Measurements from ENCODE around the gene LTO1. TPM values are rescaled to one million over a fixed set of nuclear protein-coding genes. Genes with fewer than 3 reads are reported as not detected.
"Not testable (repeated sequence)": the region's sequence is repeated elsewhere in the genome, so short reads cannot be mapped to it uniquely, and the experiment has no call there.

The LTO1 gene
- total and polyA plus RNA-seq, 5 donors from 2014 or later = 15.5 to 37.6 (median 18.0) TPM

DNA sequence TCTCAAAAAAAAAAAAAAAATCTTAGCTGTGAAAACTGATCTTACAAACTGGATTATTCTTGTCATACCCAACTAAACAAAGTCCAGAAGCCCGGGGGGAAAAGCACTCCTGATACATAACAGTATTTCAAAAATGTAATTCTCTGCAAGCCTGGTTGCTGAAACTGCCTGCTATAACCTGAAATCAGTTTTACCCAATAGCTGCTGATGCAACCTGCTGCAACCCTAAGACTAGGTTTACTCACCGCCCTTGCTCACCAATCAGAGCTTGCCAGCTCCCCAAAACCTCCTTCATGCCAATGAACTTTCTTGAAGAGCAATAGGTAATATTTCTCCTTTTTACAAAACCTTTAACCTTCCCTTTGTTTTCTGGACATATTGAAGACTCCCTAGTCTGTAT is 16.3 kb upstream of the LTO1 start:
- Mint-ChIP-seq H3K27me3 (peaks cover 48% of the 10 kb centered on the region), H3K27ac (no peak overlapping the region), H3K9me3 (peaks cover 0 to 4% (median 1%) of the 10 kb centered on the region in 7 donors), H3K4me3 (no peak overlapping the region), H3K36me3 (no peaks in the 10 kb centered on the region), H3K4me1 (no peaks in the 10 kb centered on the region)
- Histone ChIP-seq H3K4me1 (ENCODE audit: control insufficient read depth, insufficient read depth, low read length, poor library complexity, severe bottlenecking) (no peaks in the 10 kb centered on the region), H3K4me3 (ENCODE audit: low read depth, low read length) (no peak overlapping the region), H3K27me3 (ENCODE audit: control insufficient read depth, insufficient read depth, low read length) (peaks cover 7% of the 10 kb centered on the region), H3K27ac (ENCODE audit: insufficient read depth, low read length, poor library complexity, severe bottlenecking) (no peak overlapping the region), H3K9me3 (ENCODE audit: control insufficient read depth in 2 of 2, low read length in 2 of 2) (no peaks in the 10 kb centered on the region), H3K36me3 (ENCODE audit: control insufficient read depth, insufficient read depth, low read length) (no peaks in the 10 kb centered on the region)
- no peak for DNase-seq
- no peak for ATAC-seq (ENCODE audit: low read depth in 2 of 2)

DNA sequence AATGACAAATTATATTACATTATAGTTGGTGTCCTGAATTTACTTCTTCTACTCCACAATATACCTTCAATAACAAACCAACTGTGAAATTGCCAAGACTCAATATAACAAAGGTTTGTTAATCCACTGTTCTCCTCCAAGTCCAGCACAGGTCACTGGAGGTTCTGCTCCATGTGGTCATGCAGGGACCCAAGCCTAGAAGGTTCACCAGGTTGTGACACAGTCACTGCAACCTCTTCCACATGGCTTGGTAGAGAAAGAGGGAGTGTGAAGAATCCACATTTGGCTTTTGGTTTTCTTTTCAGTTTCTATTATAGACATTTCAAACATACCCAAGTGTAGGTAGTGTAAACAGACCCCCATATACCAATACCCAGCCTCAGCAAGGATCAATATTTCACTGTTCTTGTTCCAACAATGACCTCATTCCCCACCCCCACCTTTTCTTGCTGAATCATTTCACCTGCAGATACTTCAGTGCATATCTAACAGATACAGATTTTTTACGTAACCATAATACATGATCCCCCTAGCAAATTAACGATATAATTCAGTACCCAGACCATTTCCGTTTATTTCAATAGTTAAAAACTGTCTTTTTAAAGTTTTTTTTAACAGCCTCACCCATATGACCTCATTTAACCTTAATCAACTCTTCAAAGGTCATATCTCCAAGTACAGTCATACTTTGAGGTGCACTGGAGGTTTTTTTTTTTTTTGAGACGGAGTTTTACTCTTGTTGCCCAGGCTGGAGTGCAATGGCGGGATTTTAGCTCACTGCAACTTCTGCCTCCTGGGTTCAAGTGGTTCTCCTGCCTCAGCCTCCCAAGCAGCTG is 14.5 kb upstream of the LTO1 start:
- peaks cover 49% of the 10 kb centered on the region for H3K27me3 Mint-ChIP-seq
- Histone ChIP-seq H3K4me3 (ENCODE audit: low read depth, low read length) (no peak overlapping the region), H3K9me3 (ENCODE audit: control insufficient read depth in 2 of 2, low read length in 2 of 2) (no peaks in the 10 kb centered on the region), H3K36me3 (ENCODE audit: control insufficient read depth, insufficient read depth, low read length) (no peaks in the 10 kb centered on the region), H3K4me1 (ENCODE audit: control insufficient read depth, insufficient read depth, low read length, poor library complexity, severe bottlenecking) (peaks cover 4% of the 10 kb centered on the region), H3K27ac (ENCODE audit: insufficient read depth, low read length, poor library complexity, severe bottlenecking) (no peak overlapping the region), H3K27me3 (ENCODE audit: control insufficient read depth, insufficient read depth, low read length) (peaks cover 6% of the 10 kb centered on the region)
- H3K4me3 Mint-ChIP-seq = no peak overlapping the region
- ATAC-seq (ENCODE audit: low read depth in 2 of 2) = no peak
- DNase-seq = no peak
- peaks cover 0 to 6% (median under 1%) of the 10 kb centered on the region in 4 donors for H3K4me1 Mint-ChIP-seq
- no peak overlapping the region for H3K27ac Mint-ChIP-seq
- H3K36me3 Mint-ChIP-seq = no peaks in the 10 kb centered on the region
- H3K9me3 Mint-ChIP-seq = peaks cover 0 to 4% (median 1%) of the 10 kb centered on the region in 7 donors

DNA sequence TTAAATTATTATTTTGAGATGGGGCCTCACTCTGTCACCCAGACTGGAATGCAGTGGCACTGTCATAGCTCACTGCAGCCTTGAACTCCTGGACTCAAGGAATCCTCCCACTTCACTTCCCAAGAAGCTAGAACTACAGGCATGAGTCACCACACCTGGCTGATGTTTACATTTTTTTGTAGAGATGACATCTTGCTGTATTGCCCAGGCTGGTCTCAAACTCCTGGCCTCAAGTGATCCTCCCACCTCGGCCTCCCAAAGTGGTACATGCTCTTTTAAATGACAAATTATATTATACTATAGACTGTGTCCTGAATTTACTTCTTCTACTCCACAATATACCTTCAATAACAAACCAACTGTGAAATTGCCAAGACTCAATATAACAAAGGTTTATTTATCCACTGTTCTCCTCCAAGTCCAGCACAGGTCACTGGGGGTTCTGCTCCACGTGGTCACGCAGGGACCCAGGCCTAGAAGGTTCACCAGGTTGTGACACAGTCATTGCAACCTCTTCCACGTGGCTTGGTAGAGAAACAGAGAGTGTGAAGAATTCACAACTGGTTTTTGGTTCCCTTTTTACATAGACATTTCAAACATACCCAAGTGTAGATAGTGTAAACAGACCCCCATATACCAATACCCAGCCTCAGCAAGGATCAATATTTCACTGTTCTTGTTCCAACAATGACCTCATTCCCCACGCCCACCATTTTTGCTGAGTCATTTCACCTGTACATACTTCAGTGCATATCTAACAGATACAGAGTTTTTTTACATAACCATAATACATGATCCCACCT is 13.0 kb upstream of the LTO1 start:
- H3K27me3 Mint-ChIP-seq = peaks cover 54% of the 10 kb centered on the region
- not testable (repeated sequence) for H3K27ac ChIP-seq (ENCODE audit: insufficient read depth, low read length, poor library complexity, severe bottlenecking); H3K27ac Mint-ChIP-seq; H3K36me3 ChIP-seq (ENCODE audit: control insufficient read depth, insufficient read depth, low read length); H3K4me1 ChIP-seq (ENCODE audit: control insufficient read depth, insufficient read depth, low read length, poor library complexity, severe bottlenecking); H3K9me3 ChIP-seq (ENCODE audit: control insufficient read depth in 2 of 2, low read length in 2 of 2); H3K27me3 ChIP-seq (ENCODE audit: control insufficient read depth, insufficient read depth, low read length); H3K36me3 Mint-ChIP-seq; H3K4me3 ChIP-seq (ENCODE audit: low read depth, low read length); H3K9me3 Mint-ChIP-seq; H3K4me3 Mint-ChIP-seq; DNase-seq; H3K4me1 Mint-ChIP-seq; ATAC-seq (ENCODE audit: low read depth in 2 of 2)

DNA sequence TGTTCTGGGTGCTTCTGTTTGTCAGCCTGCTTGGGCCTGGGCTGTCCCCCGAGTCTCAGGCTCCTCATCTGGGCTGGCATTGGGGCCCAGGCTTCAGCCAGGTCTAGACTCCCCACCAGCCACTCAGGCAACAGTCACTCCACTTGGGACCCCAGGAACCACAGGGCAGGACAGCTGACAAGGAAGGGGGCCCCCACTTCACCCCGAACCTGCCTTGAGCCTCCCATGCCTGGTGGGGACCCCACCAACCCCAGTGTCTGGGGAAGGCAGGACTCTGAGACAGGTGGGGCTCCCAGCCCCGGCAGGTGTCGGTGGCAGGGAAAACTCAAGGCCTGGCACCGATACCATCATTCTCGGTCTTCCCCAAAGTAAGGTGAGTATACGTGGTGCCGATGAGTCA is 11.7 kb upstream of the LTO1 start:
- Histone ChIP-seq H3K27me3 (ENCODE audit: control insufficient read depth, insufficient read depth, low read length) (peaks cover 4% of the 10 kb centered on the region), H3K27ac (ENCODE audit: insufficient read depth, low read length, poor library complexity, severe bottlenecking) (no peak overlapping the region), H3K36me3 (ENCODE audit: control insufficient read depth, insufficient read depth, low read length) (no peaks in the 10 kb centered on the region), H3K4me1 (ENCODE audit: control insufficient read depth, insufficient read depth, low read length, poor library complexity, severe bottlenecking) (peaks cover 4% of the 10 kb centered on the region), H3K9me3 (ENCODE audit: control insufficient read depth in 2 of 2, low read length in 2 of 2) (peaks cover 0 to 1% of the 10 kb centered on the region in 2 experiments), H3K4me3 (ENCODE audit: low read depth, low read length) (no peak overlapping the region)
- H3K4me1 Mint-ChIP-seq = peaks cover 0 to 6% (median under 1%) of the 10 kb centered on the region in 4 donors
- ATAC-seq (ENCODE audit: low read depth in 2 of 2) (no peak), DNase-seq (no peak)
- H3K36me3 Mint-ChIP-seq = no peaks in the 10 kb centered on the region
- H3K9me3 Mint-ChIP-seq = peaks cover 0 to 4% (median 1%) of the 10 kb centered on the region in 7 donors
- H3K27me3 Mint-ChIP-seq = peaks cover 44% of the 10 kb centered on the region
- no peak overlapping the region for H3K4me3 Mint-ChIP-seq
- no peak overlapping the region for H3K27ac Mint-ChIP-seq

DNA sequence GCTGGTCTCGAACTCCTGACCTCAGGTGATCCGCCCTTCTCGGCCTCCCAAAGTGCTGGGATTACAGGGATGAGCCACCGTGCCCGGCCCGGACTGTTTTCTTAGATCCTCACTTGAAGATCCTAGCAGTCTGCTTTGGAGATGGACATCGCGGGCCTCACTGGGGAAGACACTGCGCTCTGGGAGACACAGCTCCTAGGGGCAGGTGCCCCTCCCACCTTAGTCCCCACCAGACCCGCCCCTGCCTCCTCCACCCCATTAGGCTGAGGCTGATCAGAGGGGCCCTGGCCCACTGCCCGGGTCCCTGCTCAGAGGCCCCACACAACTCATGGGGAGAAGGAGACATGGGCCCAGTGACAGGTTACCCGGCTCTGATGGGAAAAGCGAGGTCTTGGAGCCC is 11.3 kb upstream of the LTO1 start:
- H3K27ac Mint-ChIP-seq = no peak overlapping the region

DNA sequence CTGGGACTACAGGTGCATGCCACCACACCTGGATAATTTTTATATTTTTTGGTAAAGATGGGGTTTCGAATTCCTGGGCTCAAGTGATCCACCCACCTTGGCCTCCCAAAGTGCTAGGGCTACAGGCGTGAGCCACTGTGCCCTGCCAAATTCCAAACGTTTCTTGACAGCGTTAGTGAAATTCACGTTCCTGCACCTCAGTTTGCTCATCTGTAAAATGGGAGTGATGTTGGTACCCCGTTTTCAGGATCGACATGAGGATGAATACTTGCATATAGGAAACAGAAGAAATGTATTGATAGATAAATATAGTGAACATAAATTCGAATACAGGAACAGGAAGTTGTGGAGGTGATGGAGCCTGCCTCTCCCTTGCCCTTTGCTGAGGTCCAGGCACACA is 10.2 kb upstream of the LTO1 start:
- Mint-ChIP-seq H3K36me3 (no peaks in the 10 kb centered on the region), H3K27me3 (peaks cover 39% of the 10 kb centered on the region), H3K4me3 (peak overlapping the region in 3 of 4 donors; percentile 62 to 86 (median 84)), H3K4me1 (peaks cover 0 to 6% (median under 1%) of the 10 kb centered on the region in 4 donors), H3K9me3 (peaks cover 0 to 2% (median 0%) of the 10 kb centered on the region in 7 donors), H3K27ac (peak overlapping the region in 1 of 3 donors; percentile 32)
- H3K4me3 ChIP-seq (ENCODE audit: low read depth, low read length) = no peak overlapping the region
- peaks cover 4% of the 10 kb centered on the region for H3K4me1 ChIP-seq (ENCODE audit: control insufficient read depth, insufficient read depth, low read length, poor library complexity, severe bottlenecking)
- H3K27ac ChIP-seq (ENCODE audit: insufficient read depth, low read length, poor library complexity, severe bottlenecking) = no peak overlapping the region
- peaks cover 0 to 1% of the 10 kb centered on the region in 2 experiments for H3K9me3 ChIP-seq (ENCODE audit: control insufficient read depth in 2 of 2, low read length in 2 of 2)
- no peak for ATAC-seq (ENCODE audit: low read depth in 2 of 2)
- DNase-seq = no peak
- H3K27me3 ChIP-seq (ENCODE audit: control insufficient read depth, insufficient read depth, low read length) = no peaks in the 10 kb centered on the region
- H3K36me3 ChIP-seq (ENCODE audit: control insufficient read depth, insufficient read depth, low read length) = no peaks in the 10 kb centered on the region

More for the DNA sequence above, 11.3 kb upstream of the LTO1 start:
- no peak overlapping the region for H3K27ac ChIP-seq (ENCODE audit: insufficient read depth, low read length, poor library complexity, severe bottlenecking)
- H3K36me3 Mint-ChIP-seq = no peaks in the 10 kb centered on the region
- ATAC-seq (ENCODE audit: low read depth in 2 of 2) (no peak), DNase-seq (no peak)
- H3K4me1 Mint-ChIP-seq = peaks cover 0 to 6% (median under 1%) of the 10 kb centered on the region in 4 donors
- H3K4me3 ChIP-seq (ENCODE audit: low read depth, low read length) = no peak overlapping the region
- H3K9me3 Mint-ChIP-seq = peaks cover 0 to 3% (median 0%) of the 10 kb centered on the region in 7 donors
- peaks cover 44% of the 10 kb centered on the region for H3K27me3 Mint-ChIP-seq
- no peaks in the 10 kb centered on the region for H3K36me3 ChIP-seq (ENCODE audit: control insufficient read depth, insufficient read depth, low read length)
- peaks cover 4% of the 10 kb centered on the region for H3K4me1 ChIP-seq (ENCODE audit: control insufficient read depth, insufficient read depth, low read length, poor library complexity, severe bottlenecking)
- peaks cover 1% of the 10 kb centered on the region for H3K27me3 ChIP-seq (ENCODE audit: control insufficient read depth, insufficient read depth, low read length)
- H3K4me3 Mint-ChIP-seq = peak overlapping the region in 2 of 4 donors; percentile 4 to 15
- H3K9me3 ChIP-seq (ENCODE audit: control insufficient read depth in 2 of 2, low read length in 2 of 2) = peaks cover 0 to 1% of the 10 kb centered on the region in 2 experiments

DNA sequence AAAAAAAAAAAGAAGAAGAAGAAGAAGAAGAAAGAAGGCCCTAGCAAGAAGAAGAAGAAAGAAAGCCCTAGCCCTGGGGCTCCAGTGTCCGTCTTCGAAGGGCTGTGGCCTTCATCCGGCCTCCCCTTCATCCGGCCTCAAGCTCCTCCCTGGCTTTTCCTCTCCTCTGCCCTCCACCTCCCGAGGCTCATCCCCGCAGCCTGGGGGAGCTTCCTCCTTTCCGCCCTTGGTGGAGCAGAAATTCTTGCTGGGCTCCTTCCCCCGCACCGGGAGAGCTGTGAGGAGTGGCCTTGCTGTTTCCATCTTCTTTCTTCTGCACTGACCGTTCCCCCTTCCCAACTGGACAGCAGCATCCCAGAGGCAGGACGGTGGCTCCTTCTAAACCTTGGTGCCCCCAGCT is 9.5 kb upstream of the LTO1 start:
- H3K4me1 ChIP-seq (ENCODE audit: control insufficient read depth, insufficient read depth, low read length, poor library complexity, severe bottlenecking) = peaks cover 4% of the 10 kb centered on the region
- Mint-ChIP-seq H3K9me3 (peaks cover 0 to 2% (median 0%) of the 10 kb centered on the region in 7 donors), H3K4me3 (no peak overlapping the region), H3K4me1 (peaks cover 0 to 6% (median under 1%) of the 10 kb centered on the region in 4 donors), H3K27ac (no peak overlapping the region), H3K36me3 (no peaks in the 10 kb centered on the region), H3K27me3 (peaks cover 35% of the 10 kb centered on the region)
- ATAC-seq (ENCODE audit: low read depth in 2 of 2) (no peak), DNase-seq (no peak)
- H3K27ac ChIP-seq (ENCODE audit: insufficient read depth, low read length, poor library complexity, severe bottlenecking) = no peak overlapping the region
- H3K27me3 ChIP-seq (ENCODE audit: control insufficient read depth, insufficient read depth, low read length) = no peaks in the 10 kb centered on the region
- H3K36me3 ChIP-seq (ENCODE audit: control insufficient read depth, insufficient read depth, low read length) = no peaks in the 10 kb centered on the region
- H3K9me3 ChIP-seq (ENCODE audit: control insufficient read depth in 2 of 2, low read length in 2 of 2) = peaks cover 0 to 1% of the 10 kb centered on the region in 2 experiments
- H3K4me3 ChIP-seq (ENCODE audit: low read depth, low read length) = no peak overlapping the region

Data from CD4-positive, CD25-positive, alpha-beta regulatory T cell (primary cell).